Hematopoietic multipotent progenitor cell treated with erythropoietin and hydrocortisone succinate and interleukin-3 and kit ligand, for 15 days (in vitro differentiated cells): ENCODE data around the gene MB.
A peak's percentile ranks its signal among the peaks of the same experiment; 100 is the strongest.
"Not testable (repeated sequence)": the region's sequence is repeated elsewhere in the genome, so short reads cannot be mapped to it uniquely, and the experiment has no call there.

ENCODE experiments used
- DNase-seq: peaks from one replicate; pipeline ENCODE4 v3.0.0-alpha.2; 2015; ENCODE audit warnings: low spot score

MB gene

DNA sequence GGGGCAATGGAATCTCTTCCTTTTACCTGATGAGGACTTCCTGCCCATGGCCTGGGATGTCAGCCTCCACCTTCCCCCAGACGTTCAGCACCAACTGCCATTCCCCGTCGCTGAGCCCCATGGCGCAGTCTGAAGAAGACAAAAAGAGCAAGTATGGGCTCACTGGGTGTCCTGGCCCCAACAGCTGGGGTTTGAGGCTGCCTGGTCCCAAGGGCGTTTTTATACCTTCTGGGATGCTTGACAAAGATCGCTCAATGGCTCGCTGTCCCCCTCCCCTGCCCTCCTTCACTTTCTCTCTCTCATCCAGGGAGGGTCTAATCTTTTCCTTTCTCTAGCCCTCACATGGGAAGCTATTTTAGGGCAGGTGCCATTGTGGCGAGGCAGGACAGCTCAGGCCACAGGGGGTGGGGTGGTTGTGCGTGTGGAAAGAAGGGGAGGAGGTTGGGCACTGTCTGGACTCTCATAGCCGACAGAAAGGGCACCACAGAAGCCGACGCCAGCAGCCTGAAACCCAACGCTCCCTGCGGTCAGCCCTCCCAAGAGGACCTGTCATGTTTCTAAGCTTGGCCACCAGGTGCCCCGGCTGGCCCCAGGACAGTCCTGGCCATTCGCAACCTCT is at the start of gene MB:
MB (minus strand) TSS at position 193 of the 619 bp plus-strand sequence; CDS start at position 121, 72 bp downstream.
- no peak for DNase-seq

DNA sequence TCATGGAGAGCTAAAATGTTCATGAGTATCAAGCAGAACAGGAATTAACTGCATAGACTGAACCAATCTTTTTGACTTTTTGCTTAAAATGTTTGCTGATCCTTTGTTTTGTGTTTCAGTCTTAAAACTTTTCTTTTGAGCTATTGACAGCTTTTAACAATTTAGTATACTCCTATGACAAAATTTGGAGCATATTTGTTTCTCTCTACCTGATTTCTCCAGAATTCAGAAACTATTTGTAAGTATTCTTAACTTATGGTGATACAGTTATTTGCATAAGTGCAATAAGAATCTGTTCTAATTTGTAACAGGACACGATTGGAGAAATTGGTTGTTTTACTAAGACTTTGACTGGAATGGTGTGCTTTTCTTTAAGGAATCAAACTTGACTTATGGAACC is 49.6 kb upstream of the MB start:
- DNase-seq: not testable (repeated sequence)

DNA sequence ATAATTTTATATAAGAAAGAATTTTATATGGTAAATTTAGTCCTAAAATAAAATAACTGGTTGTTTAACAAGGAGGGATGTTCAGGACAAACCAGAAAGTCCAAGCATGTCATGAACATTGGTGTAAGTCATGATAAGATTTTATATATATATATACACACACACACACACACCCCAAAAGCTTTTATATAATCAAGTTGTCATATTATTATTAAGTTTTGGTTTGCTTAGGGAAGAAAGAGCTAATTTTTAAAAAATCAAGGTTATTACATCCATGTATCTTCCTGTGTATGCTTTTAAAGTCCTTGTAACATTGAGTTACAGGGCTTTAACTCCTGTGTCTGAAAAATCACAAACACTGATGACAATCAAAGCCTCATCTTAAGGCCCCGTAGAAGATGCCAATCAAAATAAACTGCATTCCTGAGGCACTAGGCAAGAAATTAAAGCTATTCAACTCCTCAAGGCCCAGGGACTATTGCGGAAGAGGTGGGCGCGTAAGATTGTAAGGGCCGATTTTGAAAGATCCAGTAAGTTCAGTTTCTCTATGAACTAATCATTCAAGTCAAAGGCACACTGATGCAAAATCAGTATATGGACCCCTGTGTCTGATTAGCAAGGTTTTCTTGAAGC is 47.9 kb upstream of the MB start:
- no peak for DNase-seq

DNA sequence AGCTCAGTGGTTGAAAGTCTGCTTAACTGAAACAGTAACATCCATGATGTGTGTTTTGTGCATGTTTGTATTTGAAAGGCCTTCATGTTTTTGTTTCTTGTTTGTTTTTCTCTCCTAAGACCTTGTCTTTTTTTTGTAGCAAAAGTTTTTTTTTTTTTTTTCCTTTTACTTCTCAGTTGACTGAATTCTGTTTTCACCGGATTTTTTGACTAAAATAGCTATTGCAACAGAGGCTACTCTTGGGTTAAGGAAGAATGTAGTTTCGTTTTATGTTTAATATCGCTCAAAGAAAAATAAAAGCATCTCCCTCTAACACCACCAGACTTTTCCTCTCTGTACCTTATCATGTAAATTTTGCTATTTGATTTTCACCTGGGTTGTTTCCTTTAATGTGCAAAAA is 46.2 kb upstream of the MB start:
- DNase-seq: no peak

DNA sequence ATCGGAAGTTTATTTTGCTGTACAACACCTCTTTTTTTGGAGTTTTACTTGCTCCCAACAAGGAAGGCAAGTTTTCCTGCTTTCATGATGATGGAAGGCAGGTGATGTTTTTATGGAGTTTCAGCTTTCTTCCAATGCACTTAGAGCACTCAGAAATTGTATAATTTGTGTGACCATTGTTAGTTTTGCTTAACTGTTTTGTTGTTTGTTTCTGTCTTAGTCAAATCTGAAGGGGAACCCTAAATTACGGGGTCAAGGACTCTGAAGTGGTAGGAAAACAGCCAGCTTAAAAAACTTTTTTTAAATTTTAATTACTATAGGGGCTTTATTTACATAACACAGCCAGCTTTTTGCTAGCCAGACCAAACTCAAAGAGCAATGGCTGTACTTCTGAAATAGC is 45.8 kb upstream of the MB start:
- no peak for DNase-seq

DNA sequence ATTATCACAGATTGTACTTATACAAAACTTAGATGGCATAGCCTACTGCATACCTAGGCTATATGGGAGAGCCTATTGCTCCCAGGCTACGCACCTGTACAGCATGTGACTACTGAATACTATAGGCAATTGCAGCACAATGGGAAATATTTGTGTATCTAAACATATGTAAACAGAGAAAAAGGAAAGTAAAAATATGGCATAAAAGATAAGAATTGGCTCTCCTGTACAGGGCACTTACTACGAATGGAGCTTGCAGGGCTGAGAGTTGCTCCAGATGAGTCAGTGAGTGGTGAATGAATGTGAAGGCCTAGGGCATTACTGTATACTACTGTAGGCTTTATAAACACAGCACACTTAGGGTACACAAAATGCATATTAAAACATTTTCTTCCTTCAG is 44.3 kb upstream of the MB start:
- DNase-seq: no peak

DNA sequence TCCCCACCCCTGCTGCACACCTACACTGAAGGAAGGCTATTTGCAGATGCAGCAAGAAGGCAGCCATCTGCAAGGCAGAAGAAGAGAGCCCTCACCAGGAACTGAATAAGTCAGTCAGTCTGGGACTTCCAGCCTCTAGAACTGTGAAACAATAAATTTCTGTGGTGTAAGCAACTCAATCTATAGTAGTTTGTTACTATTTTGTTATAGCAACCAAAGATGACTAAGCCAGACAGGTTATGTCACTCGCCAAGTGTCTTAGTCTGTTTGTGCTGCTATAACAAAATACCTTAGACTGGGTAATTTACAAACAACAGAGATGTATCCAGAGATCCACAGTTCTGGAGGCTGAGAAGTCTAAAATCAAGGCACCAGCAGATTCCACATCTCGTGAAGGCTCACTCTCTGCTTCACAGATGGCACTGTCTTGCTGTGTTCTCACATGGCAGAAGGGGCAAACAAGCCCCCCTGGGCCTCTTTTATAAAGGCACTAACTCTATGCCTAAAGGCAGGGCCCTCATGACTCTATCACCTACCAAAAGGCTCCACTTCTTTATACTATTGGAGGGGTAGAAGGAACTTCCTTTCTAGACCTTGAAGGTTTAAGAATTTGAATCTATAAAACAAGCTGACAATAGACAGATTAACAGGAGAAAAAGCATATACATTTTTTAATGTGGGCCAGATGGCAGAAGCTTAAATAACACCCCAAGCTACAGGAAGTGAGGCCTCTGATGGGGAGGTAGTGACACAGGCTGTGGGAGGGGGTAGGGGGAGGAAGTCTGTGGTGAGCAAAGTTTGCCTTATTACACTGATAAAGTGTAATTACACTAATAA is 43.4 kb upstream of the MB start:
- DNase-seq: no peak

DNA sequence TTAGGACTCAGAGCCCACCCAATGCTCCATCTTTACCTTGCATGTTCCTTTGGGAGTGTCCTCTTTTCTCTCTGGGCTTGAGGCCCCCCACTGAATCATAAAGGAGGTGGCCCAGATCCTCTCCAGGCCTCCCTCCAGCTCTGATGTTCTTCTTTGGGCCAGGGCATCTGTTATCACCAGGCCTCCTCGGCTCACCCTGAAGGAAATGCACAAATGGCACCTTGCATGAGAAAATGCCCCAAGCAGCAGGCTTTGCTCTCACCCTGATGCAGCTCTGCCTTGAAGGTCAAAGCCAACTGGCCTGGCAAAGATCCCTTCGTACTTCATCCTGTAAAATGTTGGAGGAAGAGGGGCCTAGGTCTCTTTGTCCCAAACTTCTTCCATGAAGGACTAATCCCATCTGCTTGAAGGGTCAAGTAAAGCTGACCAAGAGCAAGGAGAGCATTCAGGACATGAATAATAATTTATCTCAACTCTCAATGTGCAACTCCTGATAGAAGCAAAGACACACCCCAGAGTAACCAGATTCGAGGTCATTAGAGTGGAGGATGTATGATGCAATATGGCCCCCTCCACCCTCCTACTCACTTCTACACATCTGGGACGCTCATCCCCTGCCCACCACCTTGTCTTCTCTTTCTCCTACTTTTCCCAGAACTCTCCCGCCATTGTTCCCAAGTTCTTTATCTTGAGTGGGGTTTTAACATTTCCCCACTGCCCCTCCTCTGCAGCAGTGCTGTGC is 40.6 kb upstream of the MB start:
- DNase-seq: no peak

DNA sequence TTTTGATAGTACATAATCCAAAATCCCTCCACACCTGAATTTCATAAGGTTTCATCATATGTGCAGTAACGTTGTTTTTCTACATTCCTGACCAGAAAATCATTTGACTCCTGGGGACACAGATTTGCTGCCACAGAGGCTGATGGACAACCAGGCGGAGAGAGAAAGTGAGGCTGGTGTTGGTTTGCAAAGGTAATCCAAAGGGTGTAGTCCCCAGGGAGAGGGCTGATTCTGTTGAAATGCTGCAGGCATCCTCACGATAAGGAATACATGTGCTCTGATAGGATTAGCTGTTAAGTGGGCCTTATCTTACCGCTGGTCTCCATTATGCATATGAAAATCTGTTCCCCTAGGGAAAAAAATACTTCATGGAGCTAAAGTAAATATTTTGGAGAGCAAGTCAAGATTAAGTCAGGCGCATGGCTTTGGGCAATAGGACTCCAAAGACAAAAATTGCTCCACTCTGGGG is 39.2 kb upstream of the MB start:
- no peak for DNase-seq

DNA sequence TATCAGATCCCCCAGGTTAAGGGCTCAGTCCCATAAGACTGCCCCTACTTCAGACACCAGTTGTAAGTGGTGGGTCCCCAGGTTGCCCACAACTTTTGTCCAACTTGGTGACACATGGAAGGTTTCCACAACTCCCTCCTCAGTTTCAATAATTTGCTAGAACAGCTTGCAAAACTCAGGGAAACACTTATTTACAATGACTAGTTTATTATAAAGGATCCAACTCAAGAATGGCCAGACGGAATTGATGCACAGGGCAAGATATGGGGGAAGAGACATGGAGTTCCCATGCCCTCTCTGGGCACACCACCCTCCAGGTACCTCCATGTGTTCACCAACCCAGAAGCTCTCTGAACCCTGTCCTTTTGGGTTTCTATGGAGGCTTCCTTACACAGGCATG is 36.7 kb upstream of the MB start:
- no peak for DNase-seq

DNA sequence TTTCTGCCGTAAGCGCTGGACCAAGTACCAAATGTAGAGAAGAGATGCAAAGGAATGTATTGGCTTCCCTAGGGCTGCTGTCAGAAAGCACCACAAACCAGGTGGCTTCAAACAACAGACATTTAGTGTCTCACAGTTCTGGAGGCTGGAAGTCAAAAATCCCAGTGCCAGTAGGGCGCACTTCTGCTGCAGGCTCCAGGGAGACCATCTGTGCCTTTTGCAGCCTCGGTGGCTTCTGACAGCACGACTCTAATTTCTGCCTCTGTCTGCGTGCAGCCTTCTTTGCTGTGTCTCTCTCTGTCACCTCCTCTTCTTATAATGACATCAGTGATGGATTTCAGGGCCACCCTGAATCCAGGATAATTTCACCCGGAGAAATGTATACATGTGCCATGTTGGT is 34.0 kb upstream of the MB start:
- DNase-seq: no peak

DNA sequence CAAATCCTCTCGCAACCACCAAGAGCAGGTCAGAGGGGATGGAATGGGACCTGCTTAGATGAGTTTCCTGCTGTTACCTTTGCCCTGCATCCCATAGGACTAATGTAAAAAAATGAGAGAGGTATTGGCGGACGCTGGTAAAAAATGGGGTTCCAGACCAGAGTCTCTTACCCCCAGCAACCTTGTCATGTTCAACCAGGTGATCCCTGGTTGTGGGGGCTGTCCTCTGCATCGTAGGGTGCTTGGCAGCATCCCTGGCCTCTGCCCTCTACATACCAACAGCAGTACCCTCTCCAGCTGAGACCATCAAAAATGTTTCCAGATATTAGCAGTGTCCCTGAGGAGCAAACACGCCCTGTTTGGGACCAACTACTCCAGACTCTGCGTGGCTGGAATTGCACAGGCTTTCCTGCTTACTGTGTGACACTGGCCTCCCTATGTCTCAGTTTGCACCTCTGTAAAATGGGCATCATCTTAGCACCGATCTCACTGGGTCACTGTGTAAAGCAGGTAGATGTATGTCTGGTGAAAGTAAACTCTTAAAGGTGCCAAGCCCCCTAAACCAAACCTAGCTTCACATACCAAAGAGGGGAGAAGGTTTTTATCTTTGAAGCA is 32.6 kb upstream of the MB start:
- no peak for DNase-seq

DNA sequence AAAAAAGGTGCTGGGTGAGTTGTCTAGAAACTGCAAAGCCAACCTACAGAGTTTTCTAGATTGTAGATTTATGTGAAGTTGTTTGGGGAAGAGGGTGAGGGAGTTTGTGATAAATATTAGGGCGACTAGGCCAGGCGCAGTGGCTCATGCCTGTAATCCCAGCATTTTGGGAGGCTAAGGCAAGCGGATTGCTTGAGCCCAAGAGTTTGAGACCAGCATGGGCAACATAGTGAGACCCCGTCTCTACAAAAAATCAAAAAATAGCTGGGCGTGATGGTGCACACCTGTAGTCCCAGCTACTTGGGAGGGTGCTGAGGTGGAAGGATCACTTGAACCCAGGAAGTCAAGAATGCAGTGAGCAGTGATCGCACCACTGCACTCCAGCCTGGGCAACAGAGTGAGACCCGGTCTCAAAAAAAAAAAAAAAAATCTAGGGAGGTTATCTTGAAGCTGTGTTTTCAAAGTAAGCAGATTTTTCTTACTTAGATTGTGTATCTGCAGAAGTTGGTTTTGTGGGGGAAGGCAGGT is 32.0 kb upstream of the MB start:
- DNase-seq: no peak

DNA sequence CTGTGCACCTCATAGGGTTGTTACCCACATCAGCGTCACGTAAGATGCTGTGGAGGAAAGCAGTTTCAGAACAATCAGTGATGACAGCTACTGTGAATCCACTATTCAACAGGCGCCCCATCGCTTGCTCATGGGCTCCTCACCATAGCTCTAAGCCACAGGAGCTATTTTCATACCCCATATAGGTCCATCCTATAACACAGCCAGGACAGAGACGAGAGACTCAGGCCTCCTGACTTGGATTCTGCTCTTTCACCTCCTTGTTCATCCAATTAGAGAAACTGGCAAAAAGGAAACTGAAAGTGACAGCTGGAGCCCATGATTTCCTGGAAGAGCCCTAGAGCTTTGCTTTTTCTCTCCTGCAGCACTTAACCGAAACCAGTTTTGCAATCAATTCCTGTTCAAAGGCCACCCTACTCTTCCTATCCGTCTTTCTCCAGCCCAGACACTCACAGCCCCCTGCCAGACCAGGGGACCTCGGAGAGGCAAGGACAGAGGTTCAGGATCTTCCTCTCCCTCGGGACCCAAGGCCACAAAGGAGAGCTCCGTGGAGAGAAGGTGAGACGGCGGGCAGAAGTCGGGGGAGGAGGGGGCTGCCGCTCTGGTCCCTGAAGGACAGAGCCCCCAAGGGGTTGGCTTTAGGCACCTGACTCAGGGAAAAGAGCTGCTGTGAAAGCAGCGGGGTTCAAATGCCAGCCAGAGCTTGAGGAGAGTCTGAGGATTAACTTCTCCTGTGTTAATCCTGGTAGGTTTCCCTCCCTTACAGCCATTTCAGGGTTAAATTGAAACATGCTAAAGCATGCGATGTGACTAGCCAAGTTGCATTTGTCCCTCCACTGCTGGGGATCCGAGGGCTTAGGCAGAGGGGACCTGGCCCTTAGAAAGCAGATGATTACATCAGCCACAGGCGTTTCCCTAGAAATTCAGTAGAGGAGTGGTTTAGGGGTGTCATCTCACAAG is 31.2 kb upstream of the MB start, which contains the start of gene APOL6:
APOL6 (plus strand) TSS at position 381 of the 960 bp plus-strand sequence. CDS start 7,980 bp downstream, outside the sequence.
- peak; percentile 59 for DNase-seq

DNA sequence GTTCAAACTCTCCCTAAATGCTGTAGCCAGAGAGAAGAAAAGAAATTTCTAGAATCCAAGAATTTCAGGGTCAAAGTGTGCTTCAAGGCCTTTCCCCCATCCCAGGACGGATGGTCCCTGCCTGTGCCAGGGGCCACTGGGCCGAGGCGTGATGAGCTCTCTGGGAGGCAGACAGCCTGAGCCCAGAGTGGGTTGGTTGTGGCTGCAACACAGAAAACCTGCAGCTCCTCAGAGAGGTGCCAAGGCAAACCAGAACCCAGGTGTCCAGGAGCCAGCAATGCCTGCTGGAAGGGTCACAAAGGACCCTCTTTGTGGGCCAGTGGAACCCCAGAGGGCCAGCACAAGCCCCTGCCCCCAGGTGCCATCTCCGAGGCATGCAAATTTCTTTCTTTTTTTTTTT is 28.5 kb upstream of the MB start:
- DNase-seq: no peak

DNA sequence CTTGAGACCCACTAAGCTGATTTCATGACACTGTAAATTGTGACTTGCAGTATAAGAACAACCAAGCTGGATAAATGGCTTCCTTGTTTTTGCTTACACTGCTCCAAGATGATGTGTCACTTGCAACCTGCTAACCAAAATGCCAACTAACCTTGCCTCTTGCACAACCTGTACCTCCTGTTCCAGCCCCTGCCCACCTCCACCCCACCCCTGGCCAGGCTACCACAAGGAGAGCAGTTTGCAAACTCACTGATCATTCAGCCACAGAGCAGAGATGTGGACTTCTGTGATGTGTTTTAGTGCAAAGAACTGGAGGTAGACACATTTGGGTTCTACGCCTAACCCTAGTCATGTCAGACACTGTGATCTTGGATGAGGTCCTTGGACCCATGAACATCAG is 26.9 kb upstream of the MB start:
- DNase-seq: no peak

DNA sequence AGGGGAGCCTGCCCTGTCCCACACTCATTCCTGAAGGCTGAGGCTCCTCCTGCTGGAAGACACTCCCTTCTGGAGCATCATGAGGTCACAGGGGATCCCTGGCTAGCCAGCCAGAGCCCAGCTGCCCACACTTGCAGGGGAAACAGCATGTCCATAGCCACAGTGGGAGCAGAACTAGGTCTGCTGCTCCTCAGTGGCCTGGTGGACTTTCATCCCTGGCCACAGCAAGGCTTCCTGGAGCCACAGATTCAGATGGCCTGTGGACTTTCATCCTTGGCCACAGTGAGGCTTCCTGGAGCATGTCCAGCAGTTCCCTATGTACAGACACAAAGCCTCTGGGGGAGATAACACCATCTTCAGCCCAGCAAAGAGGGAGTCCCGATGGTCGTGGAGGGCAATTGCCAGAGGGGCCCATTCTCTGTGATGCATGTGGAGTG is 25.2 kb upstream of the MB start:
- DNase-seq: no peak

DNA sequence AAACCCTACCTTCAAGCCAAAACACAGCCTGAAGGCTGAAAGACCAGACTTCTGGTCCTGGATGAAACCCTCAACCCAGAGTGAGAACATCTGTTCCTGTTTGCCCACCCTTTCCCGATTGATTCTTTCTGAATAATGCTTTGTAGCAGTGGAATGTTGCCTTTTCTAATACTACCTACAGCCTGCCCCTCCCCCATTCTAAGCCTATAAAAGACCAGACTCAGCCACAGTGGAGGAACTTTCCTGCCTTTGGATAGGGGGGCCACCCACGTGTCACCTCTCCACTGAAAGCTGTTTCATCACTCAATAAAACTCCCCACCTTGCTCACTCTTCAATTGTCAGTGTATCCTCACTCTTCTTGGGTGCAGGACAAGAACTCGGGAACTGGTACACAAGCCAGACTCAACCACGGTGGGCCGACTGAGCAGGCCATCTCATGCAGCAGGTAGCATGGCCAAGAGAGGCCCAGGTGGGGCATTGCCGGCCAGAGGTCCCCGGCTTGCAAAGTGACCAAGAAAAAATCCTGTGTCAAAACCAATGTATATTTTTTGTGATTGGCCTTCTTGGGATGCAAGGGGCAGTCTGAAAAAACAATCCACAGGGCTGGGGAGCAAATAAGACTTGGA is 24.5 kb upstream of the MB start:
- DNase-seq: no peak

DNA sequence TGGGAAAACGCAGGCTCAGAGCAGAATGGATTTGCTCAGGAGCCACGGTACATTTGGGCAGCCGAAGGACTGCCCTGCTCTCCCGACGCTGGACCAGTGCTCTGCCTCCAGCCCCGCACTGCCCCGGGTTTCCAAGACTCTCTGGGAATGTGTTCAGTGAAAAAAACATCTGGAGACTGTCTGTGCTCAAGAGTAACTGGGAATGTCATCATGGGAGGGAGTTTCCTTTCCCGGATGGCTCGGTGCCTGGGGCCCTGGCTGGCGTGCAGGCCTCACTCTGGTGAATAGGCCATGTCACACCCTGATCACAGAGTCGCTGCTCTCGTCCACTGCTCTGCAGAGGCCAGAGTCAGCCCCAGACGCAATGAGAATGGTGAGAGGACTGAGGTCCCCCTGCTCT is 21.3 kb upstream of the MB start:
- no peak for DNase-seq

DNA sequence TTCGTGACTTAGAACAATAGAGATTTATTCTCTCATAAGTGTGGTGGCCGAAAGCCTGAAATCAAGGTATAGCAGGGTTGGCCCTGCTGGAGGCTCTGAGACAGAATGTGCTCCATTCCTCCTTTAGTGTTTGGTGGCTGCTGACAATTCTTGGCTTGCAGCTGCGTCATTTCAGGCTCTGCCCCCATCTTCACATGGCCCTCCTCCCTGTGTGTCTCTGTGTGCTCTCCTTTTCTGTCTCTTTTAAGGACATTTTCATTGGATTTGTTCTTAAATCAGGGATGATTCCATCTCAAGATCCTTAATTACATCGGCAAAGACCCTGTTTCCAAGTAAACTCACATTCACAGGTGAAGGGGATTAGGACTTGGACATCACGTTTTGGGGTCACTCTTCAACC is 20.9 kb upstream of the MB start:
- no peak for DNase-seq
